Keratinocyte (primary cell): ENCODE measurements around the gene KCNJ9. TPM values are rescaled to one million over a fixed set of nuclear protein-coding genes. Genes with fewer than 3 reads are reported as not detected.
A peak's percentile ranks its signal among the peaks of the same experiment; 100 is the strongest.

Source experiments
- DNase-seq: peaks from one replicate; pipeline ENCODE4 v3.0.0-alpha.2; 2011; ENCODE audit warnings: low read depth, missing footprints, low spot score
- FAIRE-seq: peaks from 2 replicates; lab custom pipeline; 2011; peaks lifted over from hg19 to GRCh38; lab: Jason Lieb, UNC
- H2AFZ ChIP-seq: 2 replicates; pipeline ENCODE4 v1.6.0; 2012; ENCODE audit warnings: low read length, control low read depth, inconsistent platforms; ENCODE audit not compliant: control insufficient read depth
- H3K27ac ChIP-seq: 2 replicates; pipeline ENCODE4 v1.5.1; 2011; ENCODE audit warnings: low read length; ENCODE audit not compliant: control insufficient read depth, insufficient read depth
- H3K27me3 ChIP-seq: 3 replicates; pipeline ENCODE4 v1.6.0; 2011; ENCODE audit warnings: low read length; ENCODE audit not compliant: control insufficient read depth, insufficient read depth; ENCODE audit errors: extremely low read depth
- H3K36me3 ChIP-seq, 2 experiments: 2 replicates in 1 of 2; 3 replicates in 1 of 2; pipeline ENCODE4 v1.5.1; 2011; ENCODE audit warnings: low read length in 2 of 2, mild to moderate bottlenecking in 1 of 2; ENCODE audit not compliant: control insufficient read depth in 2 of 2, insufficient read depth in 2 of 2; ENCODE audit errors: extremely low read depth in 1 of 2
- H3K4me1 ChIP-seq: 3 replicates; pipeline ENCODE4 v1.5.1; 2011; ENCODE audit warnings: low read length; ENCODE audit not compliant: control insufficient read depth, insufficient read depth; ENCODE audit errors: extremely low read depth
- H3K4me2 ChIP-seq: 3 replicates; pipeline ENCODE4 v1.6.0; 2011; ENCODE audit warnings: low read depth, low read length; ENCODE audit not compliant: control insufficient read depth, insufficient read depth; ENCODE audit errors: extremely low read depth
- H3K4me3 ChIP-seq, 3 experiments: fragments of 200-600 bp in 1 of 3; sonication (generic) in 1 of 3; 2 replicates in 2 of 3; 3 replicates in 1 of 3; pipeline ENCODE4 v1.5.1; 2011 to 2016; ENCODE audit warnings: low read length in 3 of 3, mild to moderate bottlenecking in 3 of 3, control low read depth in 2 of 3, inconsistent platforms in 1 of 3, low read depth in 1 of 3, mixed read lengths in 1 of 3, mixed run types in 1 of 3, moderate library complexity in 1 of 3; ENCODE audit not compliant: control insufficient read depth in 2 of 3, insufficient read depth in 2 of 3; ENCODE audit errors: extremely low read depth in 1 of 3
- H3K79me2 ChIP-seq: 2 replicates; pipeline ENCODE4 v1.6.0; 2012; ENCODE audit warnings: low read length; ENCODE audit not compliant: control insufficient read depth, insufficient read depth
- H3K9ac ChIP-seq: 3 replicates; pipeline ENCODE4 v1.6.0; 2011; ENCODE audit warnings: low read length; ENCODE audit not compliant: control insufficient read depth, insufficient read depth; ENCODE audit errors: extremely low read depth
- H3K9me1 ChIP-seq: 3 replicates; pipeline ENCODE4 v1.6.0; 2011; ENCODE audit warnings: low read length; ENCODE audit not compliant: control insufficient read depth, insufficient read depth; ENCODE audit errors: extremely low read depth
- H3K9me3 ChIP-seq: 2 replicates; pipeline ENCODE4 v1.5.1; 2012; ENCODE audit warnings: low read depth, low read length; ENCODE audit not compliant: control insufficient read depth
- H4K20me1 ChIP-seq: 3 replicates; pipeline ENCODE4 v1.6.0; 2011; ENCODE audit warnings: low read length; ENCODE audit not compliant: control insufficient read depth, insufficient read depth; ENCODE audit errors: extremely low read depth
- CTCF ChIP-seq, 3 experiments: IDR thresholded peaks in 1 of 3; conservative IDR thresholded peaks in 1 of 3; optimal IDR thresholded peaks in 1 of 3; 2 replicates in 2 of 3; 3 replicates in 1 of 3; pipeline versions ENCODE3 to v1.5.1; 2011; ENCODE audit warnings: low read length in 3 of 3, mild to moderate bottlenecking in 3 of 3, moderate library complexity in 2 of 3, control low read depth in 1 of 3, inconsistent platforms in 1 of 3; ENCODE audit not compliant: insufficient read depth in 2 of 3; ENCODE audit errors: extremely low read depth in 1 of 3
- EZH2 ChIP-seq: IDR thresholded peaks from one replicate; pipeline ENCODE4 v1.6.1; 2012; ENCODE audit warnings: inconsistent platforms, mild to moderate bottlenecking, low read length, moderate library complexity
- dilution Hi-C: fragments of 300-500 bp; cut with MboI; formaldehyde crosslinking; loops from one replicate; pipeline ENCODE4 v1.7.0; 2020; ENCODE audit warnings: low sequenced_read_pairs; ENCODE audit not compliant: extremely low pct_ligation_motif_present
- polyA plus RNA-seq, 5 experiments: library from polyadenylated mRNA; depleted of rRNA in 3 of 5; stranded (reverse) in 3 of 5; stranded (forward) in 1 of 5; unstranded in 1 of 5; fragments of >200 nt; gene quantifications; 1 replicate in 1 of 5; 2 replicates in 3 of 5; 3 replicates in 1 of 5; pipeline versions ENCODE4 v1.2.1 to v1.2.3, GENCODE V29; 2011 to 2012; ENCODE audit warnings: missing spikeins in 2 of 5, low read depth in 1 of 5, low replicate concordance in 1 of 5

The KCNJ9 gene
- polyA plus RNA-seq, 1 donor (not counting 4 experiments of a cell fraction or from before 2014, with no cell fraction given) = not detected

GRCh38 chr1:160045653-160046052, 35.7 kb upstream of the KCNJ9 start:
- no peak overlapping the region for H3K27ac ChIP-seq
- no peaks in the 10 kb centered on the region for H3K9me3 ChIP-seq
- no peak overlapping the region for H3K4me3 ChIP-seq
- TF ChIP-seq EZH2 (no peak), CTCF (optimal IDR thresholded peaks at IDR 0.05 in 1 of 3, IDR thresholded peaks at IDR 0.05 in 1 of 3, conservative IDR thresholded peaks at IDR 0.05 in 1 of 3; ENCODE audit: extremely low read depth in 1 of 3, insufficient read depth in 2 of 3, low read length in 3 of 3) (no peak)
- dilution Hi-C loops = loop anchor here (25.0 kb wide), 1 partner anchor 258 kb away; the partner anchor contains the start of gene DUSP23
- no peaks in the 10 kb centered on the region for H3K9me1 ChIP-seq
- no peaks in the 10 kb centered on the region for H4K20me1 ChIP-seq
- no peaks in the 10 kb centered on the region for H3K79me2 ChIP-seq
- no peak for FAIRE-seq
- no peak overlapping the region for H2AFZ ChIP-seq
- no peak for DNase-seq
- no peak overlapping the region for H3K4me2 ChIP-seq
- peaks cover 20% of the 10 kb centered on the region for H3K27me3 ChIP-seq
- H3K4me1 ChIP-seq = no peaks in the 10 kb centered on the region
- no peak overlapping the region for H3K9ac ChIP-seq
- no peaks in the 10 kb centered on the region for H3K36me3 ChIP-seq

GRCh38 chr1:160046494-160047110, 34.7 kb upstream of the KCNJ9 start:
- TF ChIP-seq EZH2 (peak; percentile 36), CTCF (optimal IDR thresholded peaks at IDR 0.05 in 1 of 3, IDR thresholded peaks at IDR 0.05 in 1 of 3, conservative IDR thresholded peaks at IDR 0.05 in 1 of 3; ENCODE audit: extremely low read depth in 1 of 3, insufficient read depth in 2 of 3, low read length in 3 of 3) (peak; percentile 57 to 64 (median 62))
- no peak overlapping the region for H3K4me3 ChIP-seq
- H3K9me3 ChIP-seq = no peaks in the 10 kb centered on the region
- no peak overlapping the region for H3K27ac ChIP-seq
- DNase-seq (no peak), FAIRE-seq (peak; percentile 69)
- H3K79me2 ChIP-seq = no peaks in the 10 kb centered on the region
- no peaks in the 10 kb centered on the region for H3K4me1 ChIP-seq
- no peaks in the 10 kb centered on the region for H4K20me1 ChIP-seq
- no peak overlapping the region for H2AFZ ChIP-seq
- peaks cover 23% of the 10 kb centered on the region for H3K27me3 ChIP-seq
- no peaks in the 10 kb centered on the region for H3K36me3 ChIP-seq
- no peak overlapping the region for H3K9ac ChIP-seq
- dilution Hi-C loops = loop anchor here (25.0 kb wide), 1 partner anchor 259 kb away; the partner anchor contains the start of gene DUSP23
- H3K4me2 ChIP-seq = peak overlapping the region; percentile 51
- no peaks in the 10 kb centered on the region for H3K9me1 ChIP-seq
